Thoracic aorta (tissue), 2 donors: ENCODE measurements around the gene CD164. TPM values are rescaled to one million over a fixed set of nuclear protein-coding genes. Genes with fewer than 3 reads are reported as not detected.

Experiments used
- ATAC-seq: fragments of 150-250 bp; one replicate; pipeline ENCODE4 v1.8.0; 2017; ENCODE audit warnings: low read depth; ENCODE audit not compliant: insufficient number of reproducible peaks, low FRiP score
- DNase-seq: peaks from one replicate; pipeline ENCODE4 v3.0.0-alpha.2; 2020; ENCODE audit warnings: low spot score
- H3K27ac ChIP-seq, 2 donors: fragments of 200-600 bp; sonication (generic); 1 replicate in 1 of 2; 2 replicates in 1 of 2; pipeline ENCODE4 v1.5.1; 2016; ENCODE audit warnings: mild to moderate bottlenecking in 2 of 2, moderate library complexity in 2 of 2
- H3K27me3 ChIP-seq: fragments of 200-600 bp; sonication (generic); replicated peaks from 2 replicates; pipeline ENCODE4 v1.6.0; 2016; ENCODE audit warnings: mild to moderate bottlenecking; ENCODE audit not compliant: insufficient read depth
- H3K36me3 ChIP-seq: fragments of 200-600 bp; sonication (generic); one replicate; pipeline ENCODE4 v1.5.1; 2016
- H3K4me1 ChIP-seq, 2 donors: fragments of 200-600 bp; sonication (generic); 1 replicate in 1 of 2; 2 replicates in 1 of 2; pipeline versions ENCODE4 v1.5.1 to v1.6.0; 2016; ENCODE audit warnings: low read depth in 2 of 2, mild to moderate bottlenecking in 1 of 2; ENCODE audit not compliant: control insufficient read depth in 1 of 2
- H3K4me3 ChIP-seq: fragments of 200-600 bp; sonication (generic); 2 replicates; pipeline ENCODE4 v1.5.1; 2016; ENCODE audit warnings: mild to moderate bottlenecking
- H3K9me3 ChIP-seq: fragments of 200-600 bp; sonication (generic); 2 replicates; pipeline ENCODE4 v1.5.1; 2016
- CTCF ChIP-seq: fragments of 200-600 bp; sonication (generic); IDR thresholded peaks from one replicate; pipeline ENCODE4 v1.5.1; 2019; ENCODE audit warnings: antibody characterized with exemption
- total RNA-seq, 2 donors: library from RNA; depleted of rRNA; stranded (reverse); fragments of >200 nt; gene quantifications; one replicate each; pipeline versions ENCODE4 v1.1.0 to v1.2.3, GENCODE V29; 2016

CD164 gene
- total RNA-seq, 2 donors from 2014 or later, result 166 to 223 TPM

GRCh38 chr6:109351231-109352130 lies 30.8 kb downstream of the CD164 start:
- no peak overlapping the region for H3K4me3 ChIP-seq

GRCh38 chr6:109349419-109349987 lies 32.8 kb downstream of the CD164 start:
- peak overlapping the region in 1 of 2 donors; percentile 7 for H3K27ac ChIP-seq
- H3K4me1 ChIP-seq, result peaks cover 9 to 15% of the 10 kb centered on the region in 2 donors

More at GRCh38 chr6:109351231-109352130, 30.8 kb downstream of the CD164 start:
- DNase-seq, result no peak
- Histone ChIP-seq H3K4me1 (peaks cover 9 to 15% of the 10 kb centered on the region in 2 donors), H3K9me3 (no peaks in the 10 kb centered on the region), H3K27me3 (no peaks in the 10 kb centered on the region), H3K27ac (no peak overlapping the region), H3K36me3 (peaks cover 3% of the 10 kb centered on the region)
- ATAC-seq, result no peak
- TF ChIP-seq CTCF, result no peak

GRCh38 chr6:109348226-109348625 lies 34.0 kb downstream of the CD164 start:
- DNase-seq, result no peak
- Histone ChIP-seq H3K27me3 (no peaks in the 10 kb centered on the region), H3K4me1 (peaks cover 9 to 15% of the 10 kb centered on the region in 2 donors), H3K4me3 (no peak overlapping the region), H3K36me3 (no peaks in the 10 kb centered on the region), H3K27ac (no peak overlapping the region), H3K9me3 (no peaks in the 10 kb centered on the region)
- no peak for ATAC-seq
- no peak for TF ChIP-seq CTCF

More at GRCh38 chr6:109349419-109349987, 32.8 kb downstream of the CD164 start:
- DNase-seq (no peak), ATAC-seq (peak; percentile 37)
- H3K27me3 ChIP-seq, result no peaks in the 10 kb centered on the region
- no peak for TF ChIP-seq CTCF
- no peaks in the 10 kb centered on the region for H3K36me3 ChIP-seq
- H3K4me3 ChIP-seq, result no peak overlapping the region
- no peaks in the 10 kb centered on the region for H3K9me3 ChIP-seq

GRCh38 chr6:109347779-109348178 lies 34.5 kb downstream of the CD164 start:
- Histone ChIP-seq H3K36me3 (no peaks in the 10 kb centered on the region), H3K4me1 (peaks cover 9 to 15% of the 10 kb centered on the region in 2 donors), H3K27ac (no peak overlapping the region), H3K4me3 (no peak overlapping the region), H3K27me3 (no peaks in the 10 kb centered on the region), H3K9me3 (no peaks in the 10 kb centered on the region)
- DNase-seq (no peak), ATAC-seq (no peak)
- no peak for TF ChIP-seq CTCF

- no peak for TF ChIP-seq CTCF
- no peak for ATAC-seq
Measured at GRCh38 chr6:109345986-109346385, 36.3 kb downstream of the CD164 start.

More at GRCh38 chr6:109345986-109346385, 36.3 kb downstream of the CD164 start:
- DNase-seq, result no peak
- H3K27me3 ChIP-seq, result no peaks in the 10 kb centered on the region
- H3K4me1 ChIP-seq, result peaks cover 9 to 15% of the 10 kb centered on the region in 2 donors
- no peaks in the 10 kb centered on the region for H3K9me3 ChIP-seq
- H3K4me3 ChIP-seq, result no peak overlapping the region
- no peaks in the 10 kb centered on the region for H3K36me3 ChIP-seq
- H3K27ac ChIP-seq, result no peak overlapping the region
